ENCODE results near the gene BRD4.

BRD4 gene

DNA sequence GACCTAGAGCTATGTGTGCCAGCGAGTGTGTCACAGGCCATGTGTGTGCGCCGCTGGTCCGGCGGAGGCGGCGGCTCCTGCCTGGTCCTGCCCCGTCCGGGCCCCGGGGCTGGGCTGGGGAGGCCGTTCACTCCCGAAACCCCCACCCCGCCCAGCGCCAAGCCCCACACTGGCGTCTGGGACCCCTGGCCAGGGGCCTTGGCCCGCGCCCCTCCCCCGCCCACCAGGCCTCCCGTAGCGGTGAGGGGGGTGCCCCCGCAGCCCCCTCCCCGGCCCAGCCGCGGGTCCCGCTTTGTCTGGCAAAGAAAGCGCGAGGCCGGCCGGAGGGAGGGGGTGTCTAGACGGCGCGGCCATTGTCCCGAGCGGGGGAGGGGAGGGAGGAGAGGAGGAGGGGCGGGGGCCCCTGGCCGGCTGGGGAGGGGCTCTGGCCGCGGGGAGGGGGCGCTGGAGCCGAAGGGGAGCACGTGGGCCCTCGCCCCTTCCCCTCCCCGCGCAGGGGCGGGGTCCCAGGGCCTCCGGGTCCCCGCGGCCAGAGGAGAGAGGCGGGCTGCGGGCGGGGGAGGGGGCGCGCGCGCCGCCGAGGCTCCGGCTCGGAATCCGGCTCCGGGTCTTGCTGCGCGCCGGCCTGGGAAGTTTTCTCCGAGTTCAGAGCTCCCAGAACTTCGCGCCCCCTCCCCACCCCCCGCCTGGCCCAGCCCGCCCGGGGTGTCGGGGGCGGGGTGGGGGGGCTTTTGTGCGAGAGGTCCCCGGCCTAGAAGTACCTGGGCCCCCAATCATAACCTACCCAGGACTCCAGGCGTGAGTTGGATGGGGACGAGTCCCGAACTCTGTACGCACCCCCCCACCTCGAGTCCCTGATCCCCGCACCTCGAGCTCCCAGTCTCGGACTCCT lies 132.4 kb downstream of the BRD4 start:
- DNase-seq (ENCODE audit: insufficient read length, low spot score): no peak

GRCh38 chr19:15198951-15199660 lies 133.2 kb downstream of the BRD4 start:
- FAIRE-seq: no peak

More for the DNA sequence above, 132.4 kb downstream of the BRD4 start:
- no peak for FAIRE-seq

DNA sequence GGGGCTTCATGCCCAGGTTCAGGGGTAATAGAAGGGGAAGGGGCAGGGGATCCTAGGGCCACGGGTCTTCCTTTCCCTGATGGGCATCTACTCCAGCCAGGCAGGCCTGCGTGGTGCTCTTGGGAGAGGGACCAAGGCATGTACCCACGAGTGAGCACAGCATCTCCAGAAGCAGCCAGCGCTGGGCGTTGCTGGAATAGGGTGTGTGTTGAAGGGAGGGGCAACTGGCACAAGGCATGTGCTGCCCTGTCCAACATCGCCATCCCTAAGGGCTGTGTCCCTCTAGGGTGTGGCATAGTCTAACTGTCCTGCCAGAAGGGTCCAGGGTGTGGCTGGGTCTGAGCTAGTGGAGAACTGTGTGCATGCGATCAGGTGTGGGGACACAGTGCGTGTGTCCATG lies 134.4 kb downstream of the BRD4 start:
- no peak for DNase-seq (ENCODE audit: insufficient read length, low spot score)
- no peak for FAIRE-seq

More at GRCh38 chr19:15198951-15199660, 133.2 kb downstream of the BRD4 start:
- no peak for DNase-seq (ENCODE audit: insufficient read length, low spot score)

DNA sequence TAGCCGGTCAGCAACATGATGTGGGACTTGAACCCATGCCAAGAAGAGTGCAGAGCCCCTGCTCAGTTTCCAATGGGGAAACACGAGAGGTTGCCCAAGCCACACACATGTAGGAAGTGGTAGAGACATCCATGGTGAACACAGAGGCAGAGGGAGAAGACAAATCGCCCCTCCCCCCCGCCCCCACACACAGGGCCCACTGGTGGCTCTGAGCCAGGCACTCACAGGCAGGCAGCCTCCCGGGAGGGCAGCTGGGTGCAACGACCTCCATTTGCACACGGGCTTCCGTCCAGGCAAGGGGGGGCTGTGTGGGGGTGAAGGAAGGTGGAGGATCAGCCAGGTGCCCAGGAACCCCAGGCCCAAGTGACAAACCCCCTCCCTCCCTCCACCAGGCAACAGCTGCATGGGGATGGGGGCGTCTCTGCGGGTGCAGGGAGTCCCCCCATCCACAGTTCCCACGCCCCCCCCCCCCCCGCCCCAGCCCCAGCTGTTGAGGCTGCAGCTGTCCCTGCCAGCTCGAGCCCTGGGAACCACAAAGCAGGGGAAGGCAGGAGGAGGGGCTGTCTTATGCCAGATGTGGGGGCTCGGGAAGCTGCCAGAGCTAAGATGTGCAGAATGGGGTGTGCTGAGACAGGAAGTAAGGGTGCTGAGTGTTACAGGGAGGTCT lies 134.9 kb downstream of the BRD4 start:
- FAIRE-seq (no peak), DNase-seq (ENCODE audit: insufficient read length, low spot score) (no peak)

DNA sequence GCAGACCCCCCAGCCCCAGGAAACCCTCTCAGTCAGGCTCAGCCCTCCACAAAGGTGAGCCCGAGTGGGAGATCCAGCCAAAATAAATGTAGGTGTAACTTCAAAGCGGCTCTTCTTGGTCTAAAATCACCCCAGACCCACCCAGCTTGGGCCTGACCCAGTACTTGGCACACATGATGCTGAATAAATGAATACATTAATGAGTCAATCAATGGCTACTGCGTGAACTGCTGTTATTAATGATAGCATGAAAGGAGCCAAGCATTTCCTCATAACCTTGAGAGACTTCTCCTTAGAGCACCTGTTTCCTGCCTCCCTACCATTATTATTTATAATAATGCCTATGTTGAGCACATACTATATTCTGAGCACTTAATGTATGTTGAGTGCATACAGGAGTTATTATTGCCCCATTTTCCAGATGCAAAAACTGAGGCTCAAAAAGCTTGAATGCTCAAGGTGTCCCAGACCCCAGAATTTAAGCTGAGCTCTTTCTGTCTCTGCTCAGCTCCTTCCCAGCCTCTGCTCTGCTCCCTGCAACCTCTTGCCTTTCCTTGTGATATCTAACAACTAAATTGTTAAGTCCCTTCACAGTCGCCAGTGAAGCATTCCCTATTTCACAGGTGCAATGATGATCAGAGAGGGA lies 135.9 kb downstream of the BRD4 start:
- FAIRE-seq: no peak
- no peak for DNase-seq (ENCODE audit: insufficient read length, low spot score)

DNA sequence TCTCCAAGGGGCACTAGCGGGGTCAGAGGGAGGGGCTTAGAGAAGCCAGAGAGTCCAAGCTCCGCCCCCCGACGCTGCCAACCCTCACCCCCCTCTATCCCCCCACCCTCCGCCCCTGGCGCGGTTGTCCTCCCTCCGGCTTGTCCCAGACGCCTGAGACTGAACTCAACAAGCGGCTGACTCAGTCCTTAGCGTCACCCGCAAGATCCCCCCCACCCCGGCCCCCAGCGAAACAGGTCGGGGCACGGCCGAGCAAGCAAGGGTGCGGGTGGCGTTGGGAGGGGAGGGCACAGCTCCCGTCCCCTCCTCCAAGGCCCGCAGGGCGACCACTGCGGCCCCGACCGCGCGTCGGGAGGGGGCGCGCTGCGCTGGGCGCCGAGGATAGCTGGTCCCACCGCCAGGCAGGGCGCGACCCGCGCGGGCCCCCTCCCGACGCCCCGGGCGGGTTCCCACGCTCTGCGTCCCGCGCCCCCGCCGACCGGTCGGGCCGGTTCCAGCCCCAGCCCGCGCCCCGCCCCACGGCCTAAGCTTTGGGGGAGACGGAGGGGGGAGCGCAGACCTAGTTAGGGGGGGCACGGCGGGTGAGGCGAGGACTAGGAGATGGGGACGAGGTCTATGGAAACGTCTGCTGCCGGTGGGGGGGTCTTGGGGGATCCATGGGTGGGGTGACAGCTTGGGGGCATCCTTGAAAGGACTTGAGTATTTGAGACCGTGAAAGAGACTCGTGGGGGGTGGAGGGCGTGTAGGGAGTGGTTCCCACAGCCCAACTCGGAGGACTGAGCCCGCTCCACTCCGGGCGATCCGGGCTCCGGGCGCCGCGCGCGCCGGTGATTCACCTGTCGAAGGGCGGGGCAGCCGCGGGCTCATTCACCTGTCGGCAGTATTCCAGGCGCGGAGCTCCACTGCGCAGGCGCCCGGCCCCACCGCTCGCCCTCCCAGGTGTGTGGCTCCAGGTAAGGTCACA lies 136.7 kb downstream of the BRD4 start:
- DNase-seq (ENCODE audit: insufficient read length, low spot score) (no peak), FAIRE-seq (no peak)

DNA sequence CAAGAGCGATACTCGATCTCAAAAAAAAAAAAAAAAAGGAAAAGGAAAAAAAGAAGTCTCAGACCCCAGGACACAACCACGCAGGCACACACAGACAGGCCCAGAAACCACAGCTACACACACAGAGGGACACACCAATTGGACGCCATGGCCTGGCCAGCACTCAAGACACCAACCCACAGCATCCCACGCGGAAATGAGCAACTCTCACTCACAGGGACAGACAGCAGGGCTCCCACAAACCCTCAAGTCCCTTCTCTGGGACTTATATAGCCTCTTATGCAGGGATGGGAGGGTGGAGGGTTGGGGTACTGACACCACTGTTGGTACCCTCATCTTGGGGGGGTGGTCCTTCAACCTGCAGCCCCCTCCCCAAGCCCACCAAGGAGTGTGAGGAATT lies 137.4 kb downstream of the BRD4 start:
- no peak for DNase-seq (ENCODE audit: insufficient read length, low spot score)
- no peak for FAIRE-seq

GRCh38 chr19:15191982-15192381 lies 140.4 kb downstream of the BRD4 start:
- FAIRE-seq: no peak
- DNase-seq (ENCODE audit: insufficient read length, low spot score): no peak

GRCh38 chr19:15191514-15191913 lies 140.8 kb downstream of the BRD4 start:
- FAIRE-seq (no peak), DNase-seq (ENCODE audit: insufficient read length, low spot score) (no peak)

GRCh38 chr19:15188851-15189250 lies 143.5 kb downstream of the BRD4 start:
- FAIRE-seq (no peak), DNase-seq (ENCODE audit: insufficient read length, low spot score) (no peak)

DNA sequence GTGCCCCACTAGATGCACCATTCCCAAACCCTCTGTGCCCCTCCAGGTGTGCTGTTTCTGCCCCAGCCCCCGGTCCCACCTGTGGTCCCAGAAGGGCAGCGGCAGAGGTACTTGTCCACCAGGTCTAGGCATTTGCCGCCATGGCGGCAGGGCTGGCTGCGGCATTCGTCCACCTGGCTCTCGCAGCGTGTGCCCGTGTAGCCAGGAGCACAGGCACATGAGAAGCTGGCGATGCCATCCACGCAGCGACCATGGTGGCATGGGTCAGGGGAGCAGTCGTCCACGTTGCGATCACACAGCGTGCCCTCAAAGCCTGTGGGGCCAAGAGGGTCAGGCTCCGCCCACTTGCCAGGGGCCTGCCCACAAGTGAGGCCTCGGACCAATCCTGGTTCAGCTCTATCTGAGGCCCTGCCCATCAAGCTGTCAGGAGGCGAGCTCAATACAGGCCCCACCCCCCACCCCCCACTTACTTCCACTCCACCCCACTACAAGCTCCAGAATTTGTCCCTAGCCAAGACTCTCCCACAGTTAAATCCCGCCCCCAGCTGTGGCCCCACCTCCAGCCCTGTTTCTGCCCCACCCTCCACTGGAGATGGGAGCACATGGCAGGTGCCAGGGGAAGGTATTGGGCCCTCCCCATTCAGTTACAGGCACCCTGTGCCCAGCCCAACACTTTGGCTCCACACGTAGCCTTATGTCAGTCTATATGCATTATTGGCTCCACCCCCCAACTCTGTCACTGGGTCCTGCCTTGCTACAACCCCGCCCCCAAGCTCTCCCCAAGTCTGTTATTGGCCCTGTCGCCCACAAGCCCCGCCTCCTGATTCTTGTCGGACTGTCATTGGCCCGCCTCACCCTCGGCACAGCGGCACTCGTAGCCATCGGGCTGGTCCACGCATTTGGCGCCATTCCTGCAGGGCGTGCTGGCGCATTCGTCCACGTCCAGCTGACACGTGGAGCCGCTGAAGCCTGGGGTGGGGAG lies 145.0 kb downstream of the BRD4 start:
- FAIRE-seq: no peak
- no peak for DNase-seq (ENCODE audit: insufficient read length, low spot score)

Measured in GM19239 (cell line).